ENCODE measurements around the gene TUBGCP3.

Gene TUBGCP3

GRCh38 chr13:112466132-112467058, 121.6 kb downstream of the TUBGCP3 start:
- H3K56ac ChIP-seq (ENCODE audit: low read length), result no peak overlapping the region
- no peaks in the 10 kb centered on the region for H3K27me3 ChIP-seq (ENCODE audit: insufficient read depth, low read length, poor library complexity)
- no peak overlapping the region for H3K4me2 ChIP-seq (ENCODE audit: low read length)
- no peak overlapping the region for H3K27ac ChIP-seq (ENCODE audit: low read depth, low read length)
- no peak overlapping the region for H3K9ac ChIP-seq (ENCODE audit: low read length)
- H3K23ac ChIP-seq (ENCODE audit: low read length), result no peak overlapping the region
- no peak overlapping the region for H4K5ac ChIP-seq (ENCODE audit: low read length)
- no peaks in the 10 kb centered on the region for H3K79me1 ChIP-seq (ENCODE audit: low read length)
- DNase-seq, result no peak
- no peaks in the 10 kb centered on the region for H3K79me2 ChIP-seq (ENCODE audit: control insufficient read depth, insufficient read depth, low read length)
- no peak overlapping the region for H3K4me3 ChIP-seq (ENCODE audit: low read length)
- no peak overlapping the region for H4K8ac ChIP-seq (ENCODE audit: low read depth, low read length)
- no peaks in the 10 kb centered on the region for H3K4me1 ChIP-seq (ENCODE audit: control insufficient read depth, low read depth, low read length)
- H3K18ac ChIP-seq (ENCODE audit: low read length), result no peak overlapping the region
- no peak overlapping the region for H2BK120ac ChIP-seq (ENCODE audit: low read depth, low read length)
- no peak overlapping the region for H2BK5ac ChIP-seq (ENCODE audit: low read length)
- H2BK15ac ChIP-seq (replicated peaks; ENCODE audit: low read depth), result no peak overlapping the region
- H3K4ac ChIP-seq (ENCODE audit: low read depth, low read length), result no peak overlapping the region
- H3K36me3 ChIP-seq (ENCODE audit: control insufficient read depth, insufficient read depth, low read length), result no peaks in the 10 kb centered on the region
- no CpG with 5 or more reads among the region's 40 CpGs for WGBS (ENCODE audit: extremely low coverage, insufficient coverage, low lambda C conversion rate)
- H2AK5ac ChIP-seq (ENCODE audit: low read length), result no peak overlapping the region

GRCh38 chr13:112465251-112466131, 122.5 kb downstream of the TUBGCP3 start:
- H2BK120ac ChIP-seq (ENCODE audit: low read depth, low read length), result no peak overlapping the region
- H3K18ac ChIP-seq (ENCODE audit: low read length), result no peak overlapping the region
- DNase-seq, result no peak
- no peak overlapping the region for H4K5ac ChIP-seq (ENCODE audit: low read length)
- no CpG with 5 or more reads among the region's 35 CpGs for WGBS (ENCODE audit: extremely low coverage, insufficient coverage, low lambda C conversion rate)
- no peak overlapping the region for H2AK5ac ChIP-seq (ENCODE audit: low read length)
- no peak overlapping the region for H3K4me3 ChIP-seq (ENCODE audit: low read length)
- no peaks in the 10 kb centered on the region for H3K4me1 ChIP-seq (ENCODE audit: control insufficient read depth, low read depth, low read length)
- no peak overlapping the region for H4K8ac ChIP-seq (ENCODE audit: low read depth, low read length)
- no peaks in the 10 kb centered on the region for H3K36me3 ChIP-seq (ENCODE audit: control insufficient read depth, insufficient read depth, low read length)
- no peak overlapping the region for H3K23ac ChIP-seq (ENCODE audit: low read length)
- H3K79me2 ChIP-seq (ENCODE audit: control insufficient read depth, insufficient read depth, low read length), result no peaks in the 10 kb centered on the region
- H2BK15ac ChIP-seq (replicated peaks; ENCODE audit: low read depth), result no peak overlapping the region
- no peak overlapping the region for H3K4me2 ChIP-seq (ENCODE audit: low read length)
- no peak overlapping the region for H3K27ac ChIP-seq (ENCODE audit: low read depth, low read length)
- H3K56ac ChIP-seq (ENCODE audit: low read length), result no peak overlapping the region
- H2BK5ac ChIP-seq (ENCODE audit: low read length), result no peak overlapping the region
- no peaks in the 10 kb centered on the region for H3K27me3 ChIP-seq (ENCODE audit: insufficient read depth, low read length, poor library complexity)
- H3K4ac ChIP-seq (ENCODE audit: low read depth, low read length), result no peak overlapping the region
- H3K9ac ChIP-seq (ENCODE audit: low read length), result no peak overlapping the region
- H3K79me1 ChIP-seq (ENCODE audit: low read length), result no peaks in the 10 kb centered on the region

- no peak overlapping the region for H3K18ac ChIP-seq (ENCODE audit: low read length)
- H4K5ac ChIP-seq (ENCODE audit: low read length), result no peak overlapping the region
- H3K9ac ChIP-seq (ENCODE audit: low read length), result no peak overlapping the region
- no CpG with 5 or more reads among the region's 14 CpGs for WGBS (ENCODE audit: extremely low coverage, insufficient coverage, low lambda C conversion rate)
- no peaks in the 10 kb centered on the region for H3K36me3 ChIP-seq (ENCODE audit: control insufficient read depth, insufficient read depth, low read length)
- no peak overlapping the region for H4K8ac ChIP-seq (ENCODE audit: low read depth, low read length)
- no peaks in the 10 kb centered on the region for H3K4me1 ChIP-seq (ENCODE audit: control insufficient read depth, low read depth, low read length)
- H3K79me1 ChIP-seq (ENCODE audit: low read length), result no peaks in the 10 kb centered on the region
- H3K4me3 ChIP-seq (ENCODE audit: low read length), result no peak overlapping the region
- H3K27ac ChIP-seq (ENCODE audit: low read depth, low read length), result no peak overlapping the region
- no peaks in the 10 kb centered on the region for H3K79me2 ChIP-seq (ENCODE audit: control insufficient read depth, insufficient read depth, low read length)
- H3K4me2 ChIP-seq (ENCODE audit: low read length), result no peak overlapping the region
- H3K56ac ChIP-seq (ENCODE audit: low read length), result no peak overlapping the region
- no peak overlapping the region for H2AK5ac ChIP-seq (ENCODE audit: low read length)
- no peak overlapping the region for H2BK15ac ChIP-seq (replicated peaks; ENCODE audit: low read depth)
- H3K23ac ChIP-seq (ENCODE audit: low read length), result no peak overlapping the region
- H2BK5ac ChIP-seq (ENCODE audit: low read length), result no peak overlapping the region
- H2BK120ac ChIP-seq (ENCODE audit: low read depth, low read length), result no peak overlapping the region
- no peak for DNase-seq
- no peaks in the 10 kb centered on the region for H3K27me3 ChIP-seq (ENCODE audit: insufficient read depth, low read length, poor library complexity)
- no peak overlapping the region for H3K4ac ChIP-seq (ENCODE audit: low read depth, low read length)
Measured at GRCh38 chr13:112464720-112465119, 123.2 kb downstream of the TUBGCP3 start.

- Histone ChIP-seq H3K4me1 (ENCODE audit: control insufficient read depth, low read depth, low read length) (no peaks in the 10 kb centered on the region), H2BK5ac (ENCODE audit: low read length) (no peak overlapping the region), H3K79me2 (ENCODE audit: control insufficient read depth, insufficient read depth, low read length) (no peaks in the 10 kb centered on the region), H2AK5ac (ENCODE audit: low read length) (no peak overlapping the region), H2BK120ac (ENCODE audit: low read depth, low read length) (no peak overlapping the region), H3K9ac (ENCODE audit: low read length) (no peak overlapping the region), H3K23ac (ENCODE audit: low read length) (no peak overlapping the region), H3K56ac (ENCODE audit: low read length) (no peak overlapping the region), H2BK15ac (replicated peaks; ENCODE audit: low read depth) (no peak overlapping the region), H3K18ac (ENCODE audit: low read length) (no peak overlapping the region), H4K8ac (ENCODE audit: low read depth, low read length) (no peak overlapping the region), H3K4me2 (ENCODE audit: low read length) (no peak overlapping the region), H3K27ac (ENCODE audit: low read depth, low read length) (no peak overlapping the region), H4K5ac (ENCODE audit: low read length) (no peak overlapping the region), H3K4me3 (ENCODE audit: low read length) (no peak overlapping the region), H3K79me1 (ENCODE audit: low read length) (no peaks in the 10 kb centered on the region), H3K27me3 (ENCODE audit: insufficient read depth, low read length, poor library complexity) (no peaks in the 10 kb centered on the region), H3K4ac (ENCODE audit: low read depth, low read length) (no peak overlapping the region), H3K36me3 (ENCODE audit: control insufficient read depth, insufficient read depth, low read length) (no peaks in the 10 kb centered on the region)
- no CpG with 5 or more reads among the region's 5 CpGs for WGBS (ENCODE audit: extremely low coverage, insufficient coverage, low lambda C conversion rate)
- no peak for DNase-seq
Measured at GRCh38 chr13:112462408-112462807, 125.5 kb downstream of the TUBGCP3 start.

- Histone ChIP-seq H3K79me1 (ENCODE audit: low read length) (no peaks in the 10 kb centered on the region), H2BK120ac (ENCODE audit: low read depth, low read length) (no peak overlapping the region), H3K36me3 (ENCODE audit: control insufficient read depth, insufficient read depth, low read length) (no peaks in the 10 kb centered on the region), H3K27ac (ENCODE audit: low read depth, low read length) (no peak overlapping the region), H3K56ac (ENCODE audit: low read length) (no peak overlapping the region), H3K9ac (ENCODE audit: low read length) (no peak overlapping the region), H4K8ac (ENCODE audit: low read depth, low read length) (no peak overlapping the region), H2AK5ac (ENCODE audit: low read length) (no peak overlapping the region), H3K23ac (ENCODE audit: low read length) (no peak overlapping the region), H3K4me3 (ENCODE audit: low read length) (no peak overlapping the region), H2BK15ac (replicated peaks; ENCODE audit: low read depth) (no peak overlapping the region), H3K27me3 (ENCODE audit: insufficient read depth, low read length, poor library complexity) (no peaks in the 10 kb centered on the region), H3K4ac (ENCODE audit: low read depth, low read length) (no peak overlapping the region), H3K79me2 (ENCODE audit: control insufficient read depth, insufficient read depth, low read length) (no peaks in the 10 kb centered on the region), H2BK5ac (ENCODE audit: low read length) (no peak overlapping the region), H3K18ac (ENCODE audit: low read length) (no peak overlapping the region), H3K4me2 (ENCODE audit: low read length) (no peak overlapping the region), H4K5ac (ENCODE audit: low read length) (no peak overlapping the region), H3K4me1 (ENCODE audit: control insufficient read depth, low read depth, low read length) (no peaks in the 10 kb centered on the region)
- WGBS (ENCODE audit: extremely low coverage, insufficient coverage, low lambda C conversion rate), result no CpG with 5 or more reads among the region's 13 CpGs
- no peak for DNase-seq
Measured at GRCh38 chr13:112457485-112457884, 130.5 kb downstream of the TUBGCP3 start.

Data from mesendoderm (in vitro differentiated cells).